MCF 10A (cell line): ENCODE measurements around the gene ALKBH2. TPM values are rescaled to one million over a fixed set of nuclear protein-coding genes. Genes with fewer than 3 reads are reported as not detected.

ENCODE experiments used
- BruUV-seq: library from RNA; stranded (reverse); fragments of 400-500 nt; replicated peaks from 2 replicates; lab custom pipeline; 2021; lab: Mats Ljungman, UMichigan
- CTCF ChIA-PET: fragments of 300-600 bp; sonication (Branson Sonifier 250); formaldehyde crosslinking; extraction: SDS; loops from one replicate; lab custom pipeline; 2021; ENCODE audit warnings: antibody characterized with exemption, inconsistent platforms; lab: Yijun Ruan, JAX
- POLR2A ChIA-PET: fragments of 300-600, 350-650 bp; sonication (Branson Sonifier 250); formaldehyde crosslinking; extraction: SDS; loops from one replicate; lab custom pipeline; 2020; ENCODE audit warnings: antibody characterized with exemption, inconsistent platforms; lab: Yijun Ruan, JAX
- DNase-seq: peaks from one replicate; pipeline ENCODE4 v3.0.0-alpha.2; 2018; ENCODE audit not compliant: unreplicated experiment
- H3K27ac Mint-ChIP-seq: one replicate; pipeline ENCODE4 v1.8.0; 2022; ENCODE audit warnings: mild to moderate bottlenecking, low read depth, mixed read lengths; ENCODE audit not compliant: unreplicated experiment
- H3K27me3 Mint-ChIP-seq: one replicate; pipeline ENCODE4 v1.8.0; 2022; ENCODE audit warnings: mixed read lengths; ENCODE audit not compliant: insufficient read depth, unreplicated experiment
- H3K36me3 Mint-ChIP-seq: one replicate; pipeline ENCODE4 v1.8.0; 2022; ENCODE audit warnings: mild to moderate bottlenecking, moderate library complexity, mixed read lengths; ENCODE audit not compliant: insufficient read depth, unreplicated experiment
- H3K4me1 Mint-ChIP-seq: one replicate; pipeline ENCODE4 v1.8.0; 2022; ENCODE audit warnings: mixed read lengths; ENCODE audit not compliant: insufficient read depth, unreplicated experiment
- H3K4me3 Mint-ChIP-seq: one replicate; pipeline ENCODE4 v1.8.0; 2022; ENCODE audit warnings: mild to moderate bottlenecking, moderate library complexity, mixed read lengths; ENCODE audit not compliant: unreplicated experiment
- H3K9me3 Mint-ChIP-seq: one replicate; pipeline ENCODE4 v1.8.0; 2022; ENCODE audit warnings: mixed read lengths; ENCODE audit not compliant: unreplicated experiment
- intact Hi-C: fragments of 100-400 bp; cut with micrococcal nuclease; formaldehyde crosslinking; loops from 2 replicates; pipeline ENCODE4 v1.14.1; 2022
- total RNA-seq: library from RNA; stranded (reverse); gene quantifications from 2 replicates; pipeline ENCODE4 v1.2.3, GENCODE V29; 2022
- TF ChIP-seq, protein P1 (sequence below): fragments of 200-600 bp; IDR thresholded peaks from one replicate; pipeline ENCODE4 v1.8.0; 2022; ENCODE audit warnings: antibody characterized with exemption, mild to moderate bottlenecking; ENCODE audit not compliant: unreplicated experiment

Gene ALKBH2
- total RNA-seq, 1 experiment from 2014 or later, result 48.9 TPM

DNA sequence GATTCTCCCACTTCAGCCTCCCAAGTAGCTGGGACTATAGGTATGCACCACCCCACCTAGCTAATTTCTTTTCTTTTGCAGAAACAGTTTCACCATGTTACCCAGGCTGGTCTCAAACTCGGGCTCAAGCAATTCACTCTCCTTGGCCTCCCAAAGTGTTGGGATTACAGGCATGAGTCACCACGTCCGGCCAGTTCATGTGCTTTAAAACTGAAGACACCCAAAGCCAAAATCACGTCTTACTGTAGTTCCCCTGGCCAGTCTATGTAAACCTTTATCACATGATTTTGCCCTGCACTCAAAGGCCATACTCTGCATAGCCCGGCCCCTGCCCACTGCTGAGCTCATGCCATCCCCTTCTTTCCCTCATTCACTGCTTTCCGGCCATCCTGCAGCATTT lies 4.5 kb downstream of the ALKBH2 start:
- CTCF ChIA-PET, result interaction anchor here (0.6 to 1.2 kb wide), 4 partner anchors 8 to 262 kb away, joined by 3 read pairs; no protein-coding TSS in a partner anchor
- intact Hi-C loops, result no loop called here
- BruUV-seq, result no TSS peak

DNA sequence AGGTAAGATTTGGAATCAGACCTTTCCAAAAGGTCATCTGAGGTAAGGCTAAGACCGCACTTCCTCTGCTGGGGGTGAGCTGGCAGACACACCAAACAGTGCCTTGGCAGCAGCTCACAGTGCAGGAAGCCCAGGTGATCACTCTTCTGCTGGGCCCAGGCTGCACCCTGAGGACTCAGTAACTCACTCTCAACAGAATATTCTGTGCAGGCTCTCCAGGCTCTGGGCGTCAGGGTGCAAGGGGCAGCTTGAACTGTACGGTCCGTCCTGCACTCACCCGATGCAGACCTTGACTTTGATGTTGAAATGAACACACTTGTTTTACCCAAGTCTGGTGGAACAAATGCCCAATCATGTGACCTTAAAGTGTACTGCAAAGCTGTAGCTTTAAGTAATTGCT lies 6.0 kb downstream of the ALKBH2 start:
- H3K27me3 Mint-ChIP-seq, result no peaks in the 10 kb centered on the region
- POLR2A ChIA-PET, result interaction anchor here (0.7 to 2.6 kb wide), 4 partner anchors 10 to 35 kb away, joined by 3 to 7 read pairs (median 4); partner anchors contain the start of gene USP30

More for the DNA sequence above, 4.5 kb downstream of the ALKBH2 start:
- Mint-ChIP-seq H3K4me1 (peaks cover 22% of the 10 kb centered on the region), H3K9me3 (no peaks in the 10 kb centered on the region), H3K4me3 (no peak overlapping the region), H3K36me3 (peaks cover 80% of the 10 kb centered on the region), H3K27ac (no peak overlapping the region), H3K27me3 (no peaks in the 10 kb centered on the region)
- TF ChIP-seq, protein P1, sequence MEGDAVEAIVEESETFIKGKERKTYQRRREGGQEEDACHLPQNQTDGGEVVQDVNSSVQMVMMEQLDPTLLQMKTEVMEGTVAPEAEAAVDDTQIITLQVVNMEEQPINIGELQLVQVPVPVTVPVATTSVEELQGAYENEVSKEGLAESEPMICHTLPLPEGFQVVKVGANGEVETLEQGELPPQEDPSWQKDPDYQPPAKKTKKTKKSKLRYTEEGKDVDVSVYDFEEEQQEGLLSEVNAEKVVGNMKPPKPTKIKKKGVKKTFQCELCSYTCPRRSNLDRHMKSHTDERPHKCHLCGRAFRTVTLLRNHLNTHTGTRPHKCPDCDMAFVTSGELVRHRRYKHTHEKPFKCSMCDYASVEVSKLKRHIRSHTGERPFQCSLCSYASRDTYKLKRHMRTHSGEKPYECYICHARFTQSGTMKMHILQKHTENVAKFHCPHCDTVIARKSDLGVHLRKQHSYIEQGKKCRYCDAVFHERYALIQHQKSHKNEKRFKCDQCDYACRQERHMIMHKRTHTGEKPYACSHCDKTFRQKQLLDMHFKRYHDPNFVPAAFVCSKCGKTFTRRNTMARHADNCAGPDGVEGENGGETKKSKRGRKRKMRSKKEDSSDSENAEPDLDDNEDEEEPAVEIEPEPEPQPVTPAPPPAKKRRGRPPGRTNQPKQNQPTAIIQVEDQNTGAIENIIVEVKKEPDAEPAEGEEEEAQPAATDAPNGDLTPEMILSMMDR, result no peak
- no peak for DNase-seq
- POLR2A ChIA-PET, result interaction anchor here (2.6 kb wide), 1 partner anchor 37 kb away, joined by 7 read pairs; the partner anchor contains the start of gene USP30

DNA sequence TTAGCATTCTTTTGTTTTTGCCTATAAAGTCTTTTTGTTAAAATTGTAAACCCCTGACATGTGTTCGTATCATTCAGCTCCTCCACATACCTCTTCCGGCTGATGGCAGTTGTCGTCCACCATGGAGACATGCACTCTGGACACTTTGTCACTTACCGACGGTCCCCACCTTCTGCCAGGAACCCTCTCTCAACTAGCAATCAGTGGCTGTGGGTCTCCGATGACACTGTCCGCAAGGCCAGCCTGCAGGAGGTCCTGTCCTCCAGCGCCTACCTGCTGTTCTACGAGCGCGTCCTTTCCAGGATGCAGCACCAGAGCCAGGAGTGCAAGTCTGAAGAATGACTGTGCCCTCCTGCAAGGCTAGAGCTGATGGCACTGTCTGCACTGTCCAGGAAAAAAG lies 7.7 kb downstream of the ALKBH2 start:
- BruUV-seq, result no TSS peak
- no peak for DNase-seq
- ChIA-PET POLR2A (no interaction called here), CTCF (interaction anchor here (1.0 kb wide), 1 partner anchor 26 kb away, joined by 3 read pairs; no protein-coding TSS in a partner anchor)
- no peaks in the 10 kb centered on the region for H3K27me3 Mint-ChIP-seq
- intact Hi-C loops, result no loop called here
- TF ChIP-seq, protein P1, result no peak
- no peak overlapping the region for H3K27ac Mint-ChIP-seq
- H3K9me3 Mint-ChIP-seq, result no peaks in the 10 kb centered on the region
- H3K4me1 Mint-ChIP-seq, result peaks cover 5% of the 10 kb centered on the region
- H3K36me3 Mint-ChIP-seq, result peaks cover 56% of the 10 kb centered on the region
- H3K4me3 Mint-ChIP-seq, result no peak overlapping the region

More for the DNA sequence above, 6.0 kb downstream of the ALKBH2 start:
- H3K27ac Mint-ChIP-seq, result no peak overlapping the region
- peaks cover 13% of the 10 kb centered on the region for H3K4me1 Mint-ChIP-seq
- no peaks in the 10 kb centered on the region for H3K9me3 Mint-ChIP-seq
- BruUV-seq, result no TSS peak
- CTCF ChIA-PET, result interaction anchor here (0.6 to 1.3 kb wide), 6 partner anchors 45 to 574 kb away, joined by 3 to 4 read pairs (median 3); no protein-coding TSS in a partner anchor
- intact Hi-C loops, result no loop called here
- DNase-seq, result no peak
- H3K4me3 Mint-ChIP-seq, result no peak overlapping the region
- TF ChIP-seq, protein P1, result no peak
- H3K36me3 Mint-ChIP-seq, result peaks cover 65% of the 10 kb centered on the region

DNA sequence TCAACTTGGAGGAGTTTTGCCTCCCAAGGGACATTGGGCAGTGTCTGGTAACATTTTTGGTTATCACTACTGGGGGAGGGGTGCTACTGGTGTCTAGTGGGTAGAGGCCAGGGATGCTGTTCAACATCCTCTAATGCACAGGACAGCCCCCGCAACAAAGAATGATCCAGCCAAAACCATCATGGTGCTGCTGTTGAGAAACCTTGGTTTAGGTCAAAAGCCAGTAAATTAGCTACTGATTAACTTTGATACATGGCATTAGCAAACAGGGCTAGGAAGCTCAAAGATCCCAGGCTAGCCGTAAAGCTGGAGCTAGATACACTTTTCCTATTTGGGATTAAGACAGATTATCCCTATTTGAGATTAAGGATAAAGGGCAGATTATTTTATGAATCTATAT lies 8.8 kb downstream of the ALKBH2 start:
- no peak overlapping the region for H3K4me3 Mint-ChIP-seq
- no peaks in the 10 kb centered on the region for H3K9me3 Mint-ChIP-seq
- no peak for DNase-seq
- H3K27me3 Mint-ChIP-seq, result no peaks in the 10 kb centered on the region
- TF ChIP-seq, protein P1, result no peak
- ChIA-PET POLR2A (no interaction called here), CTCF (interaction anchor here (1.0 to 1.3 kb wide), 2 partner anchors 8 to 27 kb away, joined by 3 read pairs; partner anchors contain the start of gene ALKBH2)
- intact Hi-C loops, result no loop called here
- H3K4me1 Mint-ChIP-seq, result peaks cover 5% of the 10 kb centered on the region
- no TSS peak for BruUV-seq
- H3K27ac Mint-ChIP-seq, result no peak overlapping the region
- H3K36me3 Mint-ChIP-seq, result peaks cover 49% of the 10 kb centered on the region
